Stimulated activated CD4-positive, alpha-beta T cell treated with anti-CD3 and anti-CD28 coated beads, Interleukin-2, amount 100 ng/mL, for 4 hours (primary cell): ENCODE results near the gene C9orf40.

Source experiments
- DNase-seq: peaks from one replicate; pipeline ENCODE4 v3.0.0-alpha.2; 2020; ENCODE audit warnings: low read depth

C9orf40 gene

GRCh38 chr9:74940600-74940999 is 12.1 kb downstream of the C9orf40 start:
- no peak for DNase-seq

GRCh38 chr9:74935008-74935407 is 17.7 kb downstream of the C9orf40 start:
- no peak for DNase-seq

- DNase-seq, result no peak
These were observed 31.0 kb downstream of the C9orf40 start for GRCh38 chr9:74921737-74922136.

GRCh38 chr9:74920944-74921626 is 31.6 kb downstream of the C9orf40 start:
- DNase-seq, result no peak

- no peak for DNase-seq
These were observed 42.7 kb downstream of the C9orf40 start for GRCh38 chr9:74910036-74910435.

- no peak for DNase-seq
These were observed 44.0 kb downstream of the C9orf40 start for GRCh38 chr9:74908665-74909064.

- no peak for DNase-seq
These were observed 45.6 kb downstream of the C9orf40 start for GRCh38 chr9:74907085-74907484.

GRCh38 chr9:74901001-74901400 is 51.7 kb downstream of the C9orf40 start:
- DNase-seq, result no peak
